ENCODE measurements around the gene VWA5B1.

VWA5B1 gene

GRCh38 chr1:20321573-20321972 is 30.9 kb downstream of the VWA5B1 start:
- no peak for DNase-seq (ENCODE audit: low read depth, low spot score)

GRCh38 chr1:20322081-20322824 is 31.6 kb downstream of the VWA5B1 start:
- no peak for DNase-seq (ENCODE audit: low read depth, low spot score)

GRCh38 chr1:20322825-20323612 is 32.3 kb downstream of the VWA5B1 start:
- DNase-seq (ENCODE audit: low read depth, low spot score): no peak

- no peak for DNase-seq (ENCODE audit: low read depth, low spot score)
These were observed 32.9 kb downstream of the VWA5B1 start for GRCh38 chr1:20323613-20323920.

GRCh38 chr1:20324704-20325406 is 34.2 kb downstream of the VWA5B1 start:
- no peak for DNase-seq (ENCODE audit: low read depth, low spot score)

GRCh38 chr1:20325407-20325843 is 34.8 kb downstream of the VWA5B1 start:
- no peak for DNase-seq (ENCODE audit: low read depth, low spot score)

- DNase-seq (ENCODE audit: low read depth, low spot score): no peak
These were observed 35.3 kb downstream of the VWA5B1 start for GRCh38 chr1:20325844-20326420.

GRCh38 chr1:20327467-20327866 is 36.8 kb downstream of the VWA5B1 start:
- DNase-seq (ENCODE audit: low read depth, low spot score): no peak

- no peak for DNase-seq (ENCODE audit: low read depth, low spot score)
These were observed 37.5 kb downstream of the VWA5B1 start for GRCh38 chr1:20328201-20328600.

GRCh38 chr1:20329793-20330542 is 39.3 kb downstream of the VWA5B1 start:
- DNase-seq (ENCODE audit: low read depth, low spot score): no peak

- no peak for DNase-seq (ENCODE audit: low read depth, low spot score)
These were observed 43.4 kb downstream of the VWA5B1 start for GRCh38 chr1:20334103-20334502.

- no peak for DNase-seq (ENCODE audit: low read depth, low spot score)
These were observed 45.5 kb downstream of the VWA5B1 start for GRCh38 chr1:20336105-20336605.

GRCh38 chr1:20337581-20337980 is 46.9 kb downstream of the VWA5B1 start:
- DNase-seq (ENCODE audit: low read depth, low spot score): no peak

- DNase-seq (ENCODE audit: low read depth, low spot score): no peak
These were observed 49.3 kb downstream of the VWA5B1 start for GRCh38 chr1:20339811-20340457.

GRCh38 chr1:20342294-20343148 is 51.8 kb downstream of the VWA5B1 start:
- no peak for DNase-seq (ENCODE audit: low read depth, low spot score)

GRCh38 chr1:20343149-20343937 is 52.7 kb downstream of the VWA5B1 start:
- DNase-seq (ENCODE audit: low read depth, low spot score): no peak

GRCh38 chr1:20343938-20344302 is 53.2 kb downstream of the VWA5B1 start:
- DNase-seq (ENCODE audit: low read depth, low spot score): no peak

- no peak for DNase-seq (ENCODE audit: low read depth, low spot score)
These were observed 54.1 kb downstream of the VWA5B1 start for GRCh38 chr1:20344738-20345137.

- DNase-seq (ENCODE audit: low read depth, low spot score): no peak
These were observed 54.7 kb downstream of the VWA5B1 start for GRCh38 chr1:20345419-20345818.
